GM08714 (cell line): Measurements from ENCODE around the gene VCAN.

Experiments
- H3K4me3 ChIP-seq: fragments of 200-500 bp; sonication (Bioruptor generic); 2 replicates; pipeline ENCODE4 v1.5.1; 2014; ENCODE audit warnings: mild to moderate bottlenecking, low read length, inconsistent platforms
- ZNF274 ChIP-seq: IDR thresholded peaks from 2 replicates; pipeline ENCODE4 v1.6.1; 2012; ENCODE audit warnings: mild to moderate bottlenecking, low read depth, low read length

VCAN gene

GRCh38 chr5:83496626-83497025, 25.1 kb downstream of the VCAN start:
- TF ChIP-seq ZNF274, result no peak
- H3K4me3 ChIP-seq, result no peak overlapping the region

- no peak overlapping the region for H3K4me3 ChIP-seq
Measured at GRCh38 chr5:83498585-83498984, 27.0 kb downstream of the VCAN start.

GRCh38 chr5:83503662-83504061, 32.1 kb downstream of the VCAN start:
- no peak for TF ChIP-seq ZNF274
- no peak overlapping the region for H3K4me3 ChIP-seq

More at GRCh38 chr5:83498585-83498984, 27.0 kb downstream of the VCAN start:
- no peak for TF ChIP-seq ZNF274

- TF ChIP-seq ZNF274, result no peak
- no peak overlapping the region for H3K4me3 ChIP-seq
Measured at GRCh38 chr5:83507431-83507830, 35.9 kb downstream of the VCAN start.

GRCh38 chr5:83509540-83509939, 38.0 kb downstream of the VCAN start:
- TF ChIP-seq ZNF274, result no peak
- no peak overlapping the region for H3K4me3 ChIP-seq

- H3K4me3 ChIP-seq, result no peak overlapping the region
- no peak for TF ChIP-seq ZNF274
Measured at GRCh38 chr5:83510260-83510659, 38.7 kb downstream of the VCAN start.

GRCh38 chr5:83512061-83512745, 40.7 kb downstream of the VCAN start:
- no peak for TF ChIP-seq ZNF274
- H3K4me3 ChIP-seq, result no peak overlapping the region

- TF ChIP-seq ZNF274, result no peak
- no peak overlapping the region for H3K4me3 ChIP-seq
Measured at GRCh38 chr5:83513081-83513480, 41.5 kb downstream of the VCAN start.

- TF ChIP-seq ZNF274, result no peak
- H3K4me3 ChIP-seq, result no peak overlapping the region
Measured at GRCh38 chr5:83513491-83513890, 41.9 kb downstream of the VCAN start.

GRCh38 chr5:83516377-83516776, 44.8 kb downstream of the VCAN start:
- TF ChIP-seq ZNF274, result no peak
- no peak overlapping the region for H3K4me3 ChIP-seq

GRCh38 chr5:83517072-83517687, 45.6 kb downstream of the VCAN start:
- no peak for TF ChIP-seq ZNF274
- no peak overlapping the region for H3K4me3 ChIP-seq

GRCh38 chr5:83517688-83518085, 46.1 kb downstream of the VCAN start:
- no peak overlapping the region for H3K4me3 ChIP-seq
- TF ChIP-seq ZNF274, result no peak

GRCh38 chr5:83518319-83519061, 46.9 kb downstream of the VCAN start:
- TF ChIP-seq ZNF274, result no peak
- H3K4me3 ChIP-seq, result no peak overlapping the region

GRCh38 chr5:83522446-83522845, 50.9 kb downstream of the VCAN start:
- TF ChIP-seq ZNF274, result no peak
- no peak overlapping the region for H3K4me3 ChIP-seq

- no peak for TF ChIP-seq ZNF274
- no peak overlapping the region for H3K4me3 ChIP-seq
Measured at GRCh38 chr5:83523929-83524328, 52.4 kb downstream of the VCAN start.
